ENCODE measurements around the gene INPP5A.
A peak's percentile ranks its signal among the peaks of the same experiment; 100 is the strongest.
"Not testable (repeated sequence)": the region's sequence is repeated elsewhere in the genome, so short reads cannot be mapped to it uniquely, and the experiment has no call there.

The INPP5A gene

DNA sequence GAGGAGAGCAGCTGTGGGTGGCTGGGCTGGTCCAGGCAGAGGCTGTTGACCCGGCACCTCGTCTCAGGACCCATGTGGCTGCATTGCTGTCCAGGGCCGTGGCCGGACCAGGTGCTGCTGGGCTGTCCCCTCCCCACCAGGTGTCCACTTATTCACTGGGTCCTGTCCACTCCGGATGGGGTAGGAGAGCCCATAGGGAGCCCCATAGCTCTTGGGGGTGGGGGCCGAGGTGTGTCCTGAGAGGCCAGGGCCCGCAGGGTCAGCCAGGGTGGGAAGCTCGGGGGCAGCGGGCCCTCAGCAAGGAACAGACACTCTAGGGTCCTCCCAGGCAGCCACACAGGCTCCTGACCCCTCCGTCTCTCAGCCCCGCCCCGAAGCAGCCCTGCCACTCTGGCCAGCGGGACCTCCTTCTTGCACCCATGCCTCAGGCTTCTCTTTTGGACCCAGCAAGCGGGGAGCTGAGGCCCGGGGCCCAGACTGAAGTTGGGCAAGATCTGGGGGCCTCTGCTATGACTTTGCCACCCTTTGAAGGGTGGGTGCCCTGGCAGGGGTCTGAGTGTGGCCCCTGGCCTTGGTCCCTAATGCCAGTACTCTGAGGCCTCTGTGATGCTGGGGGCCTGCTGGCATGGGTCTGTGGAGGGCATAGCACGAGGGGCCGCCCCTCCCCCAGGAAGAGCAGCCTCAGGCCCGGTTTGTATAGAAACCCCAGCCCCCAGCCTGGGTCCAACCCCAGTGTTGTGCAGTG, 162.0 kb downstream of the INPP5A start:
- DNase-seq = no peak

DNA sequence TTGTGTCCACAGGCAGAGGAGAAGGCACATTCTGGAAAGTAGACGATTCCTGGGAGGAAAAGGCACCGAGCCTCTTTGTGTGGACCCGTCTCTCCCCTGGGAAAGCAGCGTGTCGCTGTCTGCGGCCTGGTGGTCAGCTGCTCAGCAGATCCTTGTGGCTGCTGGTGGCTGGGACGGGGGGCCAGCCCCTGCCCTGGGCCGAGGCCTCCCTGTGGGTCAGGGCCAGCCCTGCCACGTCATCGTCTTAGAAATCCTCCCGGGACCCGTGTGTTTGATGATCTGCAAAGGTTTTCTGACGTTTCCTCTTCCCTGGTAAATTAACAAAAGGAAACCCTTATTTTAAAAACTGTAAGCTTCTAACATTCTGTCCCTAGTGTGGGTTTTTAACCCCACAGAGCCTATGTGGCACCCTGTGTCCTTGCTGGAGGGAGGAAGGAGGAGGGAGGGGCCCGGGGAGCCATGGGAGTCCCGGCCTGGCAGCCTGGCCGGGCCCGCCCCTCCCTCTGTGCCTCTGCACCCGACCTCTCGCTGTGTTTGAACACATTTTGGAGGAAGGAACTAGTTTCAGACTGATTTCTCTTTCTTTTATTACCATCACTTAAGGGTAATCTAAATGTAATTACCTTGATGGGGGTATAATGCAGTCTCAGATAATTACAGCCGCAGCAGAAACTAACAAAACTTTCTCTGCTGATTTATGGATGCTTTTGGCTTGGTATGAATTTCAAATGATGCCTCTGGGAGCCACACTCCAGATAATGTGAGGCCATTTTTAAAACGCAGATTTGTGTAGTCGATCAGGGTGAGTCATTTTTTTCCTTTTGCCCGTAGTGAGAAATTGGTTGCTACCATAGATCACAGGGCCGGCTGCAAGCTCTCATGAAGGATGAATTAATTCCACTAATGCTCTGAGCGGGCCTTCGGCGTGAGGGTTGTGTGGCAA, 162.8 kb downstream of the INPP5A start:
- DNase-seq = peak; percentile 13

GRCh38 chr10:132701099-132701845, 163.7 kb downstream of the INPP5A start:
- no peak for DNase-seq

- DNase-seq = no peak
These were observed 164.2 kb downstream of the INPP5A start for GRCh38 chr10:132701846-132702190.

- DNase-seq = no peak
These were observed 165.2 kb downstream of the INPP5A start for GRCh38 chr10:132702601-132703418.

DNA sequence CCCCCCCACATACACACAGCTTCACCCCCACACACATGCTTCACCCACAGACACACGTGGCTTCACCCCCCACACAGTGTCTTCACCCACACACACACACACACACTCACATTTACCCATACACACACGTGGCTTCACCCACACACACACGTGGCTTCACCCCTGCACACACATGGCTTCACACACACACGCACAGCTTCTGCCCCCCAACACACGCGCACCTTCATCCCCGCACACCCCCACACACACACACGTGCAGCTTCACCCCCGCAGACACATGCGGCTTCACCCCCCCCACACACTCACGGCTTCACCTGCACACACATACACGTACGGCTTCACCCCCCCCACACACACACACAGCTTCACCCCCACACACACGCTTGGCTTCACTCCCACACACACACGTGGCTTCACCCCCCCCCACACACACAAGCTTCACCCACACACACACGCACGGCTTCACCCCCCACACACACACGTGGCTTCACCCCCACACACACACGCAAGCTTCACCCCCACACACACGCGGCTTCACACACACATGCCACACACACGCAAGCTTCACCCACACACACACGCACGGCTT, 165.9 kb downstream of the INPP5A start:
- DNase-seq = no peak

- no peak for DNase-seq
These were observed 166.6 kb downstream of the INPP5A start for GRCh38 chr10:132704008-132704814.

DNA sequence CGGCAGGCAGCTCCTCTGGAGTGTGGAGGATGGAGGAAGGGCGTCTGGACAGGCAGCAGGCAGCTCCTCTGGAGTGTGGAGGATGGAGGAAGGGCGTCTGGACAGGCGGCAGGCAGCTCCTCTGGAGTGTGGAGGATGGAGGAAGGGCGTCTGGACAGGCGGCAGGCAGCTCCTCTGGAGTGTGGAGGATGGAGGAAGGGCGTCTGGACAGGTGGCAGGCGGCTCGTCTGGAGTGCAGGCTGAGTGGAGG, 167.2 kb downstream of the INPP5A start:
- not testable (repeated sequence) for DNase-seq

DNA sequence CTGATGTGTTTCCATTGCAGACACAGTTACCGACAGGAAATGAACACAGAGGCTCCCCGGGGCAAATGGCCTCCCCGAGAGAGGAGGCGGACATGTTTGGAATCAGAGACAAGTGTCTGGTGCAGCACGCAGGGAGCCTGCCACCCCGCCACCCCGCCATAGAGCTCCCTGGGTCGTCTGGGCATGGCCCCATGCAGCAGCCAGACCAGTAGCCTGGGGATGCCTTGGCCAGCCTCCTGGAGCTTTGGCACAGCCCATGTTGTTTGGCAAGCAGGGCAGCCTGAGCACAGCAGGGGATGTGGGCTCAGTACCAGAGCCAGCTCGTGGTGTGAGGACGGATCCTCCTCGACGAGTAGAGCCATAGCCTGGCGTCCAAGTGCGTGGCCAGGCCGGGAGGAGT, 167.6 kb downstream of the INPP5A start:
- no peak for DNase-seq

DNA sequence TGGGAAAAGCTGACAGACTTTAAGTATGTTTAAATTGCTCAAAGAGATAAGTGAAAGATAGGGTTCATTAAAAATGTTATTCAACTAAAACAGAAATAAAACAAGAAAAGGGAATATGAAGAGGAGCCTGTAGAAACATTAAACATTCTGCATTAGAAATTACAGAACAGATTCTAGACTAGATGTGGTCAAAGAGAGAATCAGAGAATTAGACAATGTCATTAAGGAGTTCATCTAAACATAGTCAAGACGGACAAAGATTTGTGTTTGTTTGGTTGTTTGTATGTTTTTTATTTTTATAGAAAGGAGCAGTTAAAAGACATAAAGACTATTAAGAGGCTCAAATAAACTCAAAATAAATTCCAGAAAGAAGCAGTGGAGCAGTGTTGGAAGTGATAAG, 168.4 kb downstream of the INPP5A start:
- no peak for DNase-seq

DNA sequence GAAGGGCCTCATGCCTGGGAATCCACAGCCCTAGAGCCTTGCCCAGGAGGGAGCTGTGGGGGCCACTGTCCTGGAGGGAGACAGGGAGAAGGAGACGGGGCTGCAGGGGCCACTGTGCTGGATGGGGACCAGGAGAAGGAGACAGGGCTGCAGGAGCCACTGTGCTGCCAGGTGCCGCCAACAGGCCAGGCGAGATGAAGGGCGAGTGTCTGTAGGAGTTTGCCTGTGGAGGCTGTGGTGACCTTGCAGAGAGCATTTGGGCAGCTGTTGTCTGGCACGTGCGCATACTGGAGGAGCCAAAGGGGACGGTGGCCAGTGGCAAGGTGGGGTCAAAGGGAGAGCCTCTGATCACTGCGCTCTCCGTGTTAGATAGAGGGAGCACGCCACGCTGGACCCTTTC, 169.1 kb downstream of the INPP5A start:
- DNase-seq = no peak

GRCh38 chr10:132707121-132707775, 169.7 kb downstream of the INPP5A start:
- DNase-seq = no peak

DNA sequence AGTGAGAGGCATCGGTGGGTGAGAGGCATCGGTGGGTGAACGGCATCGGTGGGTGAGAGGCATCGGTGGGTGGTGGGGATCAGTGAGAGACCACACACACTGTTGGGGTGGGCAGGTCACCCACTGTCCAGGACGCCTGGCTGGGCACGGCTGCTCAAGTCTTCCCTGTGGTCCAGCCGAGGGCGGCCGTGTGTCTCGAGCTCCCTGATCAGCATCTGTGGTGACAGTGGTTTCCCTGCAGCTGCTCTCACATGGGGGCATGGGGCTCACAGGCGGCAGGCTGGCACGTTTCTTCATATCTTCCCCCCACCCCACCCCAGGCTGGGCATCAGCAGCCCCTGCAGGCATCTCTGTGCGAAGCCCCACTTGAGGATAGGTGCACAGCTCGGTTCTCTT, 170.2 kb downstream of the INPP5A start:
- no peak for DNase-seq

- no peak for DNase-seq
These were observed 170.9 kb downstream of the INPP5A start for GRCh38 chr10:132708441-132708840.

GRCh38 chr10:132708936-132709335, 171.3 kb downstream of the INPP5A start:
- no peak for DNase-seq

- DNase-seq = no peak
These were observed 171.9 kb downstream of the INPP5A start for GRCh38 chr10:132709471-132709951.

- DNase-seq = no peak
These were observed 172.6 kb downstream of the INPP5A start for GRCh38 chr10:132710036-132710686.

GRCh38 chr10:132710746-132711612, 173.4 kb downstream of the INPP5A start:
- no peak for DNase-seq

- DNase-seq = no peak
These were observed 174.1 kb downstream of the INPP5A start for GRCh38 chr10:132711613-132712121.
